ENCODE measurements around the gene MACROD2. TPM values are rescaled to one million over a fixed set of nuclear protein-coding genes. Genes with fewer than 3 reads are reported as not detected.

Gene MACROD2
- total RNA-seq, 1 donor from 2014 or later: 6.4 TPM

DNA sequence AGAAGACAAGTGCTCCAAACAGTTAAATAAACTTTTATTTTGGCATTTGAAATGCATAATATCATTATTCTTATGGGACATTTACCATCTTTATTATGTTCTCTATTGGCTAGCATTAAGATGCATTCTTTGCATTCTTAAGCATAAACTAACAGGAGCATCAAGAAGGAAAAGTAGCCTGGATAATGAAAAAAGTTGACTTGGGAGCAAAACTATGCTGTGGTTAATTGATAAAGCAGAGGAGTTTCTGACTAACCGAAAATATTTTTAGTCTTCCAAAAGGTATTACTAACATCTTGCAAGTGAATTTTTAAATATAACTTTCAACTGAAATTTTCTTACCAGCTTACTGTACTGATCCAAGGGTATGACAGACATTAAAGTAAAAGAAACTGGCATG lies 201.8 kb downstream of the MACROD2 start:
- H3K36me3 Mint-ChIP-seq (ENCODE audit: low read depth): peaks cover 2% of the 10 kb centered on the region
- peaks cover 46% of the 10 kb centered on the region for H3K4me1 Mint-ChIP-seq
- H3K27ac Mint-ChIP-seq (ENCODE audit: unreplicated experiment): no peak overlapping the region

DNA sequence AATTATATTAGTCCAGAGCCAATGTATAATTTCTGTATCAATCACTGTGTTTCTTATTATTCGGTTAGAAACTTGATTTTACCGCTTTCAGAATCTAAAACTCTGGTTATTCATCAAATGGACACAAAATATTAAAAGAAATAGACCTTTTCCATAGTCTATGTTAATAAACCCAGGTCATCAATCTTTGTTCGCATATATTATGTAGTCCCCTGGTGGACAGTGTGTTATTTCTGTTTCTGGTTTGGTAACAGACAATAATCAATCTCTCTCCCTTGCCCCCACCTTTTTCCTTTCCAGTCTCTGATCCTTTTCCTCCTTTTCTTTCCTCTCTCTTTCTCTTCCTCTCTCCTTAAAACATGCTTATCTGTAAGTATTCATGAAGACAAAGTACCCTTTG lies 203.1 kb downstream of the MACROD2 start:
- Mint-ChIP-seq H3K27me3 (ENCODE audit: low read depth) (no peaks in the 10 kb centered on the region), H3K4me1 (peaks cover 43% of the 10 kb centered on the region), H3K9me3 (peaks cover 7% of the 10 kb centered on the region), H3K4me3 (no peak overlapping the region), H3K36me3 (ENCODE audit: low read depth) (peaks cover 9% of the 10 kb centered on the region), H3K27ac (ENCODE audit: unreplicated experiment) (peak overlapping the region; percentile 73)
- TF ChIP-seq, protein P1, sequence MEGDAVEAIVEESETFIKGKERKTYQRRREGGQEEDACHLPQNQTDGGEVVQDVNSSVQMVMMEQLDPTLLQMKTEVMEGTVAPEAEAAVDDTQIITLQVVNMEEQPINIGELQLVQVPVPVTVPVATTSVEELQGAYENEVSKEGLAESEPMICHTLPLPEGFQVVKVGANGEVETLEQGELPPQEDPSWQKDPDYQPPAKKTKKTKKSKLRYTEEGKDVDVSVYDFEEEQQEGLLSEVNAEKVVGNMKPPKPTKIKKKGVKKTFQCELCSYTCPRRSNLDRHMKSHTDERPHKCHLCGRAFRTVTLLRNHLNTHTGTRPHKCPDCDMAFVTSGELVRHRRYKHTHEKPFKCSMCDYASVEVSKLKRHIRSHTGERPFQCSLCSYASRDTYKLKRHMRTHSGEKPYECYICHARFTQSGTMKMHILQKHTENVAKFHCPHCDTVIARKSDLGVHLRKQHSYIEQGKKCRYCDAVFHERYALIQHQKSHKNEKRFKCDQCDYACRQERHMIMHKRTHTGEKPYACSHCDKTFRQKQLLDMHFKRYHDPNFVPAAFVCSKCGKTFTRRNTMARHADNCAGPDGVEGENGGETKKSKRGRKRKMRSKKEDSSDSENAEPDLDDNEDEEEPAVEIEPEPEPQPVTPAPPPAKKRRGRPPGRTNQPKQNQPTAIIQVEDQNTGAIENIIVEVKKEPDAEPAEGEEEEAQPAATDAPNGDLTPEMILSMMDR (conservative IDR thresholded peaks at IDR 0.05): no peak
- no peak for DNase-seq (ENCODE audit: low read depth, low spot score)

More for the DNA sequence above, 201.8 kb downstream of the MACROD2 start:
- no peak for DNase-seq (ENCODE audit: low read depth, low spot score)
- TF ChIP-seq, protein P1 (conservative IDR thresholded peaks at IDR 0.05): no peak
- Mint-ChIP-seq H3K4me3 (no peak overlapping the region), H3K9me3 (peaks cover 5% of the 10 kb centered on the region), H3K27me3 (ENCODE audit: low read depth) (no peaks in the 10 kb centered on the region)

GRCh38 chr20:14199111-14199510 lies 203.8 kb downstream of the MACROD2 start:
- peaks cover 36% of the 10 kb centered on the region for H3K4me1 Mint-ChIP-seq
- DNase-seq (ENCODE audit: low read depth, low spot score): no peak
- no peak overlapping the region for H3K4me3 Mint-ChIP-seq
- TF ChIP-seq, protein P1 (conservative IDR thresholded peaks at IDR 0.05): no peak
- peaks cover 6% of the 10 kb centered on the region for H3K9me3 Mint-ChIP-seq
- H3K27ac Mint-ChIP-seq (ENCODE audit: unreplicated experiment): peak overlapping the region; percentile 4
- peaks cover 11% of the 10 kb centered on the region for H3K36me3 Mint-ChIP-seq (ENCODE audit: low read depth)
- no peaks in the 10 kb centered on the region for H3K27me3 Mint-ChIP-seq (ENCODE audit: low read depth)

DNA sequence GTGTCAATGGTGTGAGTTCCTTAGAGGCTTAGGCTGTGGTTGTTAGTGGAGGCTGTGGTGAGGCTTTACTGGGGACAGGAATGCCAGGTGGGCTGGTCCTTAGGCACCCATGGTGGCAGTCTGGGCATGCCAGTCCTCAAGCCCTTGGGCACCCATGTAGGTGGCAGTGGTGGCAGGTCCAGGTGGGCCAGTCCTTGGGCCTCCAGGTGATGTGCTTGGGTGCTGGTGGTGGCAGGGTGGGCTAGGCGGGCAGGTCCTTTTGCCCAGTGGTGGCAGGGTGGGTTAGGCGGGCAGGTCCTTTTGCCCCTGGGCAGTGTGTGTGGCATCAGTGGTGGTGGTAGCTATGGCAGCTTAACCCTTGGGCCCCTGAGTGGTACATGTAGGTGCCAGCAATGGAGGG lies 208.3 kb downstream of the MACROD2 start:
- H3K27ac Mint-ChIP-seq (ENCODE audit: unreplicated experiment): no peak overlapping the region
- no peak for DNase-seq (ENCODE audit: low read depth, low spot score)
- peaks cover 11% of the 10 kb centered on the region for H3K36me3 Mint-ChIP-seq (ENCODE audit: low read depth)
- no peak overlapping the region for H3K4me3 Mint-ChIP-seq
- H3K4me1 Mint-ChIP-seq: peaks cover 14% of the 10 kb centered on the region
- TF ChIP-seq, protein P1 (conservative IDR thresholded peaks at IDR 0.05): no peak
- H3K27me3 Mint-ChIP-seq (ENCODE audit: low read depth): no peaks in the 10 kb centered on the region
- peaks cover 11% of the 10 kb centered on the region for H3K9me3 Mint-ChIP-seq

DNA sequence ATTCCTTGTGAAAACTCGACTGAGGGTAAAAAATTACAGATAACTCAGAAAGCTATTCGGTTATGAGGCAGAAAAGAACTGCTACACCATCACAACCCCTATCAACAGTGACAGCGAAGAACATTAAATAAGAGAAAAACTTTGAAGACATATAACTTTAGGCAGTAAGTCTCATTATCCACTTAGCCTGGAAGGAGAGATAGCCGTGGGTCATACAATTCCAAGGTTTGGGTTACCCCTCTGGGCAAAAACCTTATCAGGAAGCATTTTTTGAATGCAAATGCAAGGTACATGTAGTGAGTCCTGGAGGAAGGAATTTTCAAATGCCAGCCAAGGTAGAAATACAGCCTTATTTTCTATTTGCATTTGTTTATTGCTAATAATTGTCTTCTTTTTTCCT lies 212.3 kb downstream of the MACROD2 start:
- peaks cover 7% of the 10 kb centered on the region for H3K36me3 Mint-ChIP-seq (ENCODE audit: low read depth)
- TF ChIP-seq, protein P1 (conservative IDR thresholded peaks at IDR 0.05): no peak
- no peak overlapping the region for H3K27ac Mint-ChIP-seq (ENCODE audit: unreplicated experiment)
- no peak for DNase-seq (ENCODE audit: low read depth, low spot score)
- H3K27me3 Mint-ChIP-seq (ENCODE audit: low read depth): no peaks in the 10 kb centered on the region
- H3K4me1 Mint-ChIP-seq: peaks cover under 1% of the 10 kb centered on the region
- H3K9me3 Mint-ChIP-seq: peaks cover 11% of the 10 kb centered on the region
- H3K4me3 Mint-ChIP-seq: no peak overlapping the region

DNA sequence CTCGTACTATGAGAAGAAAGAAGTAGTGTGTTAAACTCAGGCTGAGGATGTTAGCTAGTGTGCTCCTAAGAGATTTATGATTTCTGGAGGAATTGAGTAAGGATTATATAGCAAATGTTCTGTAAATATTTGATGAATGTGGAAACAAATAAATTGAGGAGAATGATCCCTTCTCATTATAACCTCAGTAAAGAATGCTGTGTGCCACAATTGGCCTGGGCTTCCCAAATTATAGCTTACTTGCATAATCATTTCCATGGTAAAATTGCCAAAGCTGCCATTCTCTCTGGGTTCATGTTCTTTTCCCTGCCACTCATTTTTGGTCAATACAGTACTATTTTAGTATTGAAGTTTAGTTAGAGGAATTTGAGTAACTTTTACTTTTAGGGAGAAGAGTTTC lies 213.6 kb downstream of the MACROD2 start:
- TF ChIP-seq, protein P1 (conservative IDR thresholded peaks at IDR 0.05): no peak
- H3K4me3 Mint-ChIP-seq: no peak overlapping the region
- peaks cover 3% of the 10 kb centered on the region for H3K4me1 Mint-ChIP-seq
- peak overlapping the region; percentile 5 for H3K27ac Mint-ChIP-seq (ENCODE audit: unreplicated experiment)
- no peaks in the 10 kb centered on the region for H3K27me3 Mint-ChIP-seq (ENCODE audit: low read depth)
- no peaks in the 10 kb centered on the region for H3K36me3 Mint-ChIP-seq (ENCODE audit: low read depth)
- DNase-seq (ENCODE audit: low read depth, low spot score): no peak
- peaks cover 7% of the 10 kb centered on the region for H3K9me3 Mint-ChIP-seq

All from neural crest cell (in vitro differentiated cells).